ENCODE results near the gene BCL6B.

The BCL6B gene

GRCh38 chr17:7014995-7015958 is 7.6 kb upstream of the BCL6B start:
- no peak for DNase-seq
- Histone ChIP-seq H3K27ac (peak overlapping the region; percentile 74), H3K27me3 (ENCODE audit: insufficient read depth, low read depth, severe bottlenecking) (no peaks in the 10 kb centered on the region), H3K36me3 (peaks cover 10% of the 10 kb centered on the region), H3K9me3 (ENCODE audit: severe bottlenecking) (no peaks in the 10 kb centered on the region), H3K4me3 (ENCODE audit: low read depth, low read length) (peak overlapping the region; percentile 89)
- TF ChIP-seq CTCF (IDR thresholded peaks at IDR 0.05; ENCODE audit: low read depth, low read length): no peak

GRCh38 chr17:7016418-7016817 is 6.4 kb upstream of the BCL6B start:
- peaks cover 10% of the 10 kb centered on the region for H3K36me3 ChIP-seq
- TF ChIP-seq CTCF (IDR thresholded peaks at IDR 0.05; ENCODE audit: low read depth, low read length): no peak
- no peak for DNase-seq
- H3K4me3 ChIP-seq (ENCODE audit: low read depth, low read length): no peak overlapping the region
- no peaks in the 10 kb centered on the region for H3K9me3 ChIP-seq (ENCODE audit: severe bottlenecking)
- H3K27me3 ChIP-seq (ENCODE audit: insufficient read depth, low read depth, severe bottlenecking): no peaks in the 10 kb centered on the region
- H3K27ac ChIP-seq: no peak overlapping the region

- Histone ChIP-seq H3K36me3 (peaks cover 10% of the 10 kb centered on the region), H3K9me3 (ENCODE audit: severe bottlenecking) (no peaks in the 10 kb centered on the region), H3K4me3 (ENCODE audit: low read depth, low read length) (no peak overlapping the region), H3K27ac (no peak overlapping the region), H3K27me3 (ENCODE audit: insufficient read depth, low read depth, severe bottlenecking) (no peaks in the 10 kb centered on the region)
- DNase-seq: no peak
- no peak for TF ChIP-seq CTCF (IDR thresholded peaks at IDR 0.05; ENCODE audit: low read depth, low read length)
Observed at GRCh38 chr17:7016886-7017826, 5.7 kb upstream of the BCL6B start.

GRCh38 chr17:7017827-7018200 is 5.0 kb upstream of the BCL6B start:
- no peak for DNase-seq
- H3K9me3 ChIP-seq (ENCODE audit: severe bottlenecking): no peaks in the 10 kb centered on the region
- no peak overlapping the region for H3K27ac ChIP-seq
- no peaks in the 10 kb centered on the region for H3K27me3 ChIP-seq (ENCODE audit: insufficient read depth, low read depth, severe bottlenecking)
- no peak overlapping the region for H3K4me3 ChIP-seq (ENCODE audit: low read depth, low read length)
- TF ChIP-seq CTCF (IDR thresholded peaks at IDR 0.05; ENCODE audit: low read depth, low read length): no peak
- H3K36me3 ChIP-seq: peaks cover 10% of the 10 kb centered on the region

GRCh38 chr17:7018331-7018964 is 4.4 kb upstream of the BCL6B start:
- no peak overlapping the region for H3K27ac ChIP-seq
- no peaks in the 10 kb centered on the region for H3K9me3 ChIP-seq (ENCODE audit: severe bottlenecking)
- no peak overlapping the region for H3K4me3 ChIP-seq (ENCODE audit: low read depth, low read length)
- H3K27me3 ChIP-seq (ENCODE audit: insufficient read depth, low read depth, severe bottlenecking): no peaks in the 10 kb centered on the region
- peaks cover 8% of the 10 kb centered on the region for H3K36me3 ChIP-seq
- DNase-seq: no peak
- TF ChIP-seq CTCF (IDR thresholded peaks at IDR 0.05; ENCODE audit: low read depth, low read length): no peak

Data from WERI-Rb-1 (cell line).